ENCODE data around the gene YIPF5. TPM values are rescaled to one million over a fixed set of nuclear protein-coding genes. Genes with fewer than 3 reads are reported as not detected.
A peak's percentile ranks its signal among the peaks of the same experiment; 100 is the strongest.

YIPF5 gene
- total RNA-seq, 1 experiment from 2014 or later, result 24.1 TPM

GRCh38 chr5:144206141-144206540 is 35.7 kb upstream of the YIPF5 start:
- ATAC-seq, result no peak
- H3K4me3 ChIP-seq (ENCODE audit: low read length), result no peak overlapping the region

GRCh38 chr5:144205141-144205551 is 34.7 kb upstream of the YIPF5 start:
- Histone ChIP-seq H4K20me1 (ENCODE audit: low read length) (no peaks in the 10 kb centered on the region), H3K9ac (ENCODE audit: low read length) (no peak overlapping the region), H3F3A (ENCODE audit: low read length, unreplicated experiment) (no peaks in the 10 kb centered on the region), H3K4me2 (ENCODE audit: low read length) (peak overlapping the region; percentile 79), H3K27me3 (ENCODE audit: low read length) (peaks cover 48% of the 10 kb centered on the region), H3K36me3 (ENCODE audit: low read depth, low read length) (no peaks in the 10 kb centered on the region), H2AFZ (ENCODE audit: low read length) (peak overlapping the region; percentile 55), H3K4me3 (ENCODE audit: low read length) (peak overlapping the region; percentile 58), H3K9me2 (replicated peaks; ENCODE audit: low read length) (no peaks in the 10 kb centered on the region), H3K79me2 (ENCODE audit: low read length) (no peaks in the 10 kb centered on the region), H3K9me3 (ENCODE audit: low read length) (no peaks in the 10 kb centered on the region), H3K27ac (ENCODE audit: low read length) (no peak overlapping the region), H3K4me1 (ENCODE audit: insufficient read depth, low read length) (no peaks in the 10 kb centered on the region)
- POLR2A ChIA-PET (ENCODE audit: unreplicated experiment), result no interaction called here
- BruUV-seq (replicated peaks), result no TSS peak
- intact Hi-C loops (cut with micrococcal nuclease), result loop anchor here (2.0 kb wide), 2 partner anchors 1514 to 1620 kb away; no protein-coding TSS in a partner anchor
- peak; percentile 9 for DNase-seq
- ATAC-seq, result peak; percentile 61
- CTCF ChIA-PET, result interaction anchor here (0.6 kb wide), 1 partner anchor 1510 kb away, joined by 3 read pairs; no protein-coding TSS in a partner anchor
- TF ChIP-seq CTCF (conservative IDR thresholded peaks at IDR 0.05; ENCODE audit: low read depth, low read length) (no peak), EZH2phosphoT487 (IDR thresholded peaks at IDR 0.05; ENCODE audit: borderline replicate concordance, low read length) (no peak), EZH2 (IDR thresholded peaks at IDR 0.05; ENCODE audit: low read length, unreplicated experiment) (no peak)

More at GRCh38 chr5:144206141-144206540, 35.7 kb upstream of the YIPF5 start:
- Histone ChIP-seq H3K27ac (ENCODE audit: low read length) (no peak overlapping the region), H3K9me3 (ENCODE audit: low read length) (no peaks in the 10 kb centered on the region), H3K4me2 (ENCODE audit: low read length) (no peak overlapping the region), H3K9me2 (replicated peaks; ENCODE audit: low read length) (no peaks in the 10 kb centered on the region), H3F3A (ENCODE audit: low read length, unreplicated experiment) (no peaks in the 10 kb centered on the region), H3K36me3 (ENCODE audit: low read depth, low read length) (no peaks in the 10 kb centered on the region), H3K27me3 (ENCODE audit: low read length) (peaks cover 57% of the 10 kb centered on the region), H3K9ac (ENCODE audit: low read length) (no peak overlapping the region), H4K20me1 (ENCODE audit: low read length) (no peaks in the 10 kb centered on the region), H3K4me1 (ENCODE audit: insufficient read depth, low read length) (no peaks in the 10 kb centered on the region), H2AFZ (ENCODE audit: low read length) (no peak overlapping the region), H3K79me2 (ENCODE audit: low read length) (no peaks in the 10 kb centered on the region)
- intact Hi-C loops (cut with micrococcal nuclease), result no loop called here
- TF ChIP-seq EZH2phosphoT487 (IDR thresholded peaks at IDR 0.05; ENCODE audit: borderline replicate concordance, low read length) (no peak), EZH2 (IDR thresholded peaks at IDR 0.05; ENCODE audit: low read length, unreplicated experiment) (no peak), CTCF (conservative IDR thresholded peaks at IDR 0.05; ENCODE audit: low read depth, low read length) (no peak)
- BruUV-seq (replicated peaks), result no TSS peak
- ChIA-PET POLR2A (ENCODE audit: unreplicated experiment) (no interaction called here), CTCF (no interaction called here)
- no peak for DNase-seq

GRCh38 chr5:144203750-144204596 is 33.5 kb upstream of the YIPF5 start:
- no peak overlapping the region for H3K4me3 ChIP-seq (ENCODE audit: low read length)
- no peaks in the 10 kb centered on the region for H4K20me1 ChIP-seq (ENCODE audit: low read length)
- DNase-seq, result peak; percentile 73
- H3K27me3 ChIP-seq (ENCODE audit: low read length), result peaks cover 40% of the 10 kb centered on the region
- H3K36me3 ChIP-seq (ENCODE audit: low read depth, low read length), result no peaks in the 10 kb centered on the region
- no peak overlapping the region for H2AFZ ChIP-seq (ENCODE audit: low read length)
- H3K79me2 ChIP-seq (ENCODE audit: low read length), result no peaks in the 10 kb centered on the region
- no peak overlapping the region for H3K27ac ChIP-seq (ENCODE audit: low read length)
- H3F3A ChIP-seq (ENCODE audit: low read length, unreplicated experiment), result no peaks in the 10 kb centered on the region
- no peak overlapping the region for H3K4me2 ChIP-seq (ENCODE audit: low read length)
- ChIA-PET POLR2A (ENCODE audit: unreplicated experiment) (no interaction called here), CTCF (interaction anchor here (0.6 to 1.1 kb wide), 4 partner anchors 1515 to 1926 kb away, joined by 3 to 4 read pairs (median 4); no protein-coding TSS in a partner anchor)
- no TSS peak for BruUV-seq (replicated peaks)
- TF ChIP-seq EZH2 (IDR thresholded peaks at IDR 0.05; ENCODE audit: low read length, unreplicated experiment) (no peak), EZH2phosphoT487 (IDR thresholded peaks at IDR 0.05; ENCODE audit: borderline replicate concordance, low read length) (no peak), CTCF (conservative IDR thresholded peaks at IDR 0.05; ENCODE audit: low read depth, low read length) (peak; percentile 84)
- peak; percentile 76 for ATAC-seq
- no peak overlapping the region for H3K9ac ChIP-seq (ENCODE audit: low read length)
- no peaks in the 10 kb centered on the region for H3K9me3 ChIP-seq (ENCODE audit: low read length)
- intact Hi-C loops (cut with micrococcal nuclease), result loop anchor here (1.0 to 5.0 kb wide), 9 partner anchors 186 to 1843 kb away; no protein-coding TSS in a partner anchor
- H3K4me1 ChIP-seq (ENCODE audit: insufficient read depth, low read length), result peaks cover 4% of the 10 kb centered on the region; the same call in 1 of the 2 replicates
- H3K9me2 ChIP-seq (replicated peaks; ENCODE audit: low read length), result no peaks in the 10 kb centered on the region

Data from PC-3 (cell line).